ENCODE data around the gene ASCL4.

The ASCL4 gene

GRCh38 chr12:107803092-107803491, 28.6 kb downstream of the ASCL4 start:
- Histone ChIP-seq H3K27me3 (peaks cover under 1% of the 10 kb centered on the region), H3K27ac (no peak overlapping the region), H3K9me3 (no peaks in the 10 kb centered on the region), H3K36me3 (no peaks in the 10 kb centered on the region), H3K4me3 (ENCODE audit: low read depth in 1 of 2, low read length in 1 of 2) (no peak overlapping the region), H3K4me1 (ENCODE audit: control insufficient read depth in 1 of 2, insufficient read depth in 1 of 2, low read depth in 1 of 2, low read length in 1 of 2) (no peaks in the 10 kb centered on the region)
- no peak for TF ChIP-seq CTCF (IDR thresholded peaks at IDR 0.05)

GRCh38 chr12:107805488-107806180, 31.1 kb downstream of the ASCL4 start:
- Histone ChIP-seq H3K27ac (no peak overlapping the region), H3K27me3 (peaks cover 3% of the 10 kb centered on the region), H3K4me1 (ENCODE audit: control insufficient read depth in 1 of 2, insufficient read depth in 1 of 2, low read depth in 1 of 2, low read length in 1 of 2) (no peaks in the 10 kb centered on the region), H3K9me3 (no peaks in the 10 kb centered on the region), H3K36me3 (no peaks in the 10 kb centered on the region), H3K4me3 (ENCODE audit: low read depth in 1 of 2, low read length in 1 of 2) (no peak overlapping the region)
- TF ChIP-seq CTCF (IDR thresholded peaks at IDR 0.05), result no peak

- H3K4me3 ChIP-seq (ENCODE audit: low read depth in 1 of 2, low read length in 1 of 2), result no peak overlapping the region
- H3K4me1 ChIP-seq (ENCODE audit: control insufficient read depth in 1 of 2, insufficient read depth in 1 of 2, low read depth in 1 of 2, low read length in 1 of 2), result no peaks in the 10 kb centered on the region
- peaks cover 3% of the 10 kb centered on the region for H3K27me3 ChIP-seq
- no peak for TF ChIP-seq CTCF (IDR thresholded peaks at IDR 0.05)
- H3K27ac ChIP-seq, result no peak overlapping the region
- no peaks in the 10 kb centered on the region for H3K9me3 ChIP-seq
- no peaks in the 10 kb centered on the region for H3K36me3 ChIP-seq
Measured at GRCh38 chr12:107807471-107808150, 33.1 kb downstream of the ASCL4 start.

- no peaks in the 10 kb centered on the region for H3K4me1 ChIP-seq (ENCODE audit: control insufficient read depth in 1 of 2, insufficient read depth in 1 of 2, low read depth in 1 of 2, low read length in 1 of 2)
- H3K4me3 ChIP-seq (ENCODE audit: low read depth in 1 of 2, low read length in 1 of 2), result no peak overlapping the region
- H3K36me3 ChIP-seq, result no peaks in the 10 kb centered on the region
- H3K27me3 ChIP-seq, result no peaks in the 10 kb centered on the region
- H3K27ac ChIP-seq, result no peak overlapping the region
- TF ChIP-seq CTCF (IDR thresholded peaks at IDR 0.05), result no peak
- H3K9me3 ChIP-seq, result peaks cover 6% of the 10 kb centered on the region
Measured at GRCh38 chr12:107817250-107817649, 42.7 kb downstream of the ASCL4 start.

- H3K4me1 ChIP-seq (ENCODE audit: control insufficient read depth in 1 of 2, insufficient read depth in 1 of 2, low read depth in 1 of 2, low read length in 1 of 2), result no peaks in the 10 kb centered on the region
- H3K9me3 ChIP-seq, result peaks cover 6% of the 10 kb centered on the region
- H3K27ac ChIP-seq, result no peak overlapping the region
- H3K27me3 ChIP-seq, result no peaks in the 10 kb centered on the region
- no peaks in the 10 kb centered on the region for H3K36me3 ChIP-seq
- H3K4me3 ChIP-seq (ENCODE audit: low read depth in 1 of 2, low read length in 1 of 2), result no peak overlapping the region
- TF ChIP-seq CTCF (IDR thresholded peaks at IDR 0.05), result no peak
Measured at GRCh38 chr12:107818984-107819383, 44.5 kb downstream of the ASCL4 start.
